Activated CD4-positive, CD25-positive, alpha-beta regulatory T cell (primary cell): ENCODE results near the gene GRM4.
A peak's percentile ranks its signal among the peaks of the same experiment; 100 is the strongest.

ENCODE experiments used
- DNase-seq, 4 experiments: peaks; one replicate each; lab custom pipeline; 2025; lab: John Stamatoyannopoulos, UW

The GRM4 gene

GRCh38 chr6:34142061-34142998, 3.6 kb downstream of the GRM4 start:
- DNase-seq: no peak

DNA sequence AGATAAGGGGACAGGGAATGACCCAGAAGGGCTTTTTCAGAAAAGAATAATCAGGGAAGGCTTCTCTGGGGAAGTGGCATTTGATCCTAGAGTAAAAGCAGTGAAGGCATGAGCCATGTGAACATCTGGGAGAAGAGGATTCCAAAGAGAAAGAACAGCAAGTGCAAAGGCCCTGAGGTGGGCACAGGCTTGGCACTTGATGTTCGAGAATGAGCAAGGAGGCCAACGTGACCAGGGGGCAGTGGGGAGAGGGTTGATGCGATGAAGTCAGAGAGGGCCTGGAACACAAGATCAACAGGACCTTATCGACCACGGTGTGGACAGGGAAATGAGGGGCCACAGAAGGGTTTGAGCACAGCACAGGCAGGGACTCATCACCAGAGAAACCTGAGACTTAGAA, 5.8 kb downstream of the GRM4 start:
- DNase-seq: no peak

GRCh38 chr6:34138914-34139510, 6.9 kb downstream of the GRM4 start:
- DNase-seq: no peak

GRCh38 chr6:34138191-34138590, 7.7 kb downstream of the GRM4 start:
- DNase-seq: no peak

DNA sequence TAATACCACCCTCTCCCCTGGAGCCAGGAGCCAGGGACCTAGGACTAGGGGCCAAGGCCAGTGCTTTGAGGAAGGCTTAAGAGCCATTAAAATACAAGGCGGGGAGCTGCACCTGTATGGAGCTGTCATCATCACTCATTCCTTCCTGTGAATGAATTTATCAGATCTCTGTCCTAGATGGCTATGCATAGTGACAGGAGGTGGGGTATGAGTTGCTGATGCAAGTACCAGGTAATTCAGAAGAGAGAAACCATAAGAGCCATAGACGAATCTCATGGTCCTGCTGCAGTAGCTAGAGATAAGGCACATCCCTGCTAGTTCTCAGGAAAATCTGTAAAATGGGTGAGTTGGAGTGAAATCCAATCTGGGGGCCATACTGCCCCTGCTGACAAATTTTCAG, 10.3 kb downstream of the GRM4 start:
- no peak for DNase-seq

DNA sequence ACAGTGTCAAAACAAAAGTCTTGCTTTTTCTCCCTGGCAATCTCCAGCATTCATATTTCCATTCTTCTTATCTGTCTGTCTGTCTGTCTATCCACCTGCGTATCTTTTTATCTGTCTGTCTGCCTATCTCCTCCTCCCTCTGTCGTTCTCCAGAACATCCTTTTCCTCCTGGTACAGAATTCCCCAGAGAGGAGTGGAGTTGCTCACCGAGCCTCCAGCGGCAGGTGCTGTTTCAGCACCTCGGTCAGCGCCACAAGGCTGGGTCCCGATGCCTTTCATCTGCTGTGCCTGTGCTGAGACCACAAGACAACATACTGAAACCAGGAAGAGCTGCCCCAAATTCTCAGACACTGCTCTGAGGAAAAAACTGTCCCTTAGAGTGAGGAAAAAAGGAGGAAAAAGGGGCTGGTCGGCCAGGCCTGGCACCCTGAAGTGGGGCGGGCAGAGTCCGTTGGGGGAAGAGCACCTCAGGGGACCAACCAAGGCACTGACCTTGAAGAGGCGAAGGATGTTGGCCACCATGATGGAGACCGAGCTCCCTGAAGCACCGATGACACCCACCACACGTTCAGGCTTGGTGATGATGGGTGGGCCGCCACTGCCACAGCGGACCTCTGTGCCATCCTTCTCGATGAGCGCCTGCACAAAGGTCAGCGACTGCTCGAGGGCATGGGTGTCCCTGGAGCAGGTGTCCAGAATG, 13.3 kb downstream of the GRM4 start:
- peak in 1 of 4 experiments; percentile 11 for DNase-seq

DNA sequence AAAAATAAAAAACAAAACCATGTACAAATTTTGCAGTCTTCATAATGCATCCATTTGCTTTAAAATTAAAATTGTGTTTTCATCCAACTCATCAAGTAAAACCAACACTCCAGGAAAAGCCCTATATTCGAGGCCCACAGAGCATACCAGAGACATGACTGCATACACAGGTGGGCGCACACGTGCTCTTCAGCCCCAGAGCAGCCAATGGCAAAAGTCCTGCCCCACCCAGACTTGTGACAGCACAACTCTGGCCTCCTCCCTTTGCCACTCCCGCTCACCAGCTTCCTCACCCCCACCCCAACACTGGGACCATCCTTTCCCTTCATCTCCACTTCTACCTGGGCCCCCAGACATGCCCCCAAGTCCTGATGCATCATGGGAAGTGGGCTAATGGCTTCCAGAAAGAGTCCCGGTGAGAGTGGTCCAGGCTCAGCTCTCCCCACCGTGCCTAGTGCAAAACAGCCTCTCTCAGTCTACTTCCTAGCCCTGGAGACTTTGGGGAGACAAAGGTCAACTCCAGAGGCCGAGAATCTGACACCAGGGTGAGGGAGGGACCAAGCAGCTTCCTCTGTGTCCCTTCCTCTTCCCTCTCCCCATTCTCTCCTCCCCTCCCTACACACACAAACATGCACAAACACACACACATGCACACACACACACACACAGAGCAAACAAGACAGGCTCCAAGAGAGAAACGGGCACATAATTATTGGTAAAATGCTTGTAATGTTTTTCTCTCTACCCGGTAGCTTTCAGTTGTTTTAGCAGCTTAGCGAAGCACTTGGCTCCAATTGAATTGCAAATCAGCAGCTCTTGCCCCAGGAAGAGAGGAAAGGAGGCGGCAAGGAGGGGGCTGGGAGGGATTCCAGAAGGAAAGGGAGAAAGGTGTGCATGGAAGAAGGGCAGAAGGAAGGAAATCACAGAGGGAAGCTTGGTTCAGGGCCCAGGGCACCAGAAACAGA, 14.3 kb downstream of the GRM4 start:
- DNase-seq: no peak

- no peak for DNase-seq
These were observed 15.0 kb downstream of the GRM4 start for GRCh38 chr6:34130862-34131261.

DNA sequence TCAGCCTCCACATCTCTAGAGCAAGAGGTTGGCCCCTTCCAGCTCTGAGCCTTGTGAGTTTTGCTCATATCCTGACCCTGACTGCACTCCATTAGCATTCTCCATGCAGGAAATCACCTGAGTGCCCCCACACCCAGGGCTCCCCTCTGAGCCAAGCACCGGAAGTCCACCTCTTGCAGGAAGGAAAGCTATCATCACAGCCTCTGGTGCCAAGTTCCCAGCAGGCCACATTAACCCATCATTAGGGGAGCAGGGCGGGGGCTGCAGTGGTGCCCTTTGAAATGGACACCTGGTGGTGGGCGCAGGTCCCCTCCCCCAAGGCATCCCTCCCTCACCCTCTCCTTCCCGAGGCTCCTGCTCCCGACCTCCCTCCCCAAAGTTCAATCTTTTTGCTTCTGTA, 16.1 kb downstream of the GRM4 start:
- DNase-seq: no peak

- no peak for DNase-seq
These were observed 17.8 kb downstream of the GRM4 start for GRCh38 chr6:34128045-34128444.

DNA sequence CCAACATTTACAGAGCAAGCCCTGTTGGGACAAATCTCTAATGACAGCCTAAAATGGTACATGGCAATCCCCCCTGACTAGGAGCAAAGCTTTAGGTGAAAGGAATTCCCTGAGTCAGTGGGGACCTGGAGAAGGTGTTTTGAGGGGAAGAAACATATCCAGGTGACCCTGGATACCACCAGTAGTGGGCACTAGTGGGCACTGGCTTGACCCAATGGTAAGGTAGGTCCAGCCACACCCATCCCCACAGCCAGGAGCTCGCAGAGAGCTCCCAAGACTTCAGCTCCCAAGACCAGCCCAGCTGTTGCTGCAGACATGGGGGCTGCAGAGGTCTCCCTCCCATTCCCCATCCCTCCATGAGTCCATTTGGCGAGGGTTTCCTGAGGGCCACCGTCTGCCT, 19.5 kb downstream of the GRM4 start:
- DNase-seq: no peak

DNA sequence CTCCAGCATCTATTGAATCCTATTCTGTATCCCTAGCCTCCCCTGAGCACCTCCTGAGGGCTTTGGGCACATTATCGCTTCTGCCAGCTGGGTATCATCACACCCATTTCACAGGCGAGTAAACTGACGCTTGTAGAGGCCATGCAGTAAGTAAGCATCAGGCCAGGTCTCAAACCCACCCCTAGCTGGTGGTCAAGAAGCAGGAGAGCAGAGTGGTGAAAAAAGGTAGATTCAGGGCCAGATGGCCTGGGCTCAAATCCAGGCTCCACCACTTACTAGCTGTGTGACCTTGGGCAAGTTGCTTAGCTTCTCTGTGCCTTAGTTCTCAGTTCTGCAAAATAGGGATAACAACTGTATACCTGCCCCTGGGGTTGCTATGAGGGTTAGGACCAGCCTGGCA, 19.9 kb downstream of the GRM4 start:
- no peak for DNase-seq

GRCh38 chr6:34120953-34121675, 24.8 kb downstream of the GRM4 start:
- no peak for DNase-seq

- DNase-seq: no peak
These were observed 30.0 kb downstream of the GRM4 start for GRCh38 chr6:34115915-34116314.

- no peak for DNase-seq
These were observed 30.5 kb downstream of the GRM4 start for GRCh38 chr6:34115403-34115795.

GRCh38 chr6:34114695-34115402, 31.0 kb downstream of the GRM4 start:
- DNase-seq: no peak

GRCh38 chr6:34113532-34113931, 32.4 kb downstream of the GRM4 start:
- DNase-seq: no peak

DNA sequence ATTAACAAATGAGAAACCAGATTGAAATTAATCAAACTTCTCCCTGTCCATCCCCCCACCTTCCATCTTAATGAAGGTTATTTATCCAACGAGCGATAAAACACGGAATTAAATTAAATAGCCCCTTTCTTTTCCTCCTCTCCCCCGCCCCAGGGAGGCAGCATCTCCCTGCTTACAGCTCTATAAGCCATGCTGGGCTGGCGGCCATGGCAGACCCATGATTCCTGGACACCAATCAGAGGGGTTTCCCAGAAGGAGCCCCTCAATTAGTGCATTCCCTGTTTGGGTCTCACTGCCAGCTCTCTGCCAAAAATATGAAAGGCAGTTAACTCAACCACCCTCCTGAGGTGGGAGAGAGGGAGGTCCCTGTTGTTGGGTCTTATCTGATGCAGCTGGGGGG, 33.8 kb downstream of the GRM4 start:
- no peak for DNase-seq

DNA sequence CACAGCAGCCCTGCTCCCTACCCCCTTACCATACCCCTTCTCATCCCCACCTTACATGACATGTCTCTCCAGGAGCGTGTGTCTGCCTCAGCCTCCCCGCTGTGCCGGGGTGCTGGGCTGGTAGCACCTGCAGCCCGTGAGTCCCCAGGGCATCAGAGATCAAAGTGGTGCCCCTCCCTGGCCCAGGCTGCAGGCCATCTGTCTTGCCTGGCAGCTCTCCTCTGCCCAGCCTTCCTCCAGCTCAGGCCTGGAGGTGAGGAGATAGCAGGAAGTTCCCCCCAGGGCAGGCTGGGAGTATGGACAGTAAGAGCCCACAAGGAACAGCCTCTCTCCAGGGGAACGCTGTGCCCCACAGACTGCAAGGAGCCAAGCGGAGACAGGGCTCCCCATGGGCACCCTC, 35.3 kb downstream of the GRM4 start:
- DNase-seq: no peak

DNA sequence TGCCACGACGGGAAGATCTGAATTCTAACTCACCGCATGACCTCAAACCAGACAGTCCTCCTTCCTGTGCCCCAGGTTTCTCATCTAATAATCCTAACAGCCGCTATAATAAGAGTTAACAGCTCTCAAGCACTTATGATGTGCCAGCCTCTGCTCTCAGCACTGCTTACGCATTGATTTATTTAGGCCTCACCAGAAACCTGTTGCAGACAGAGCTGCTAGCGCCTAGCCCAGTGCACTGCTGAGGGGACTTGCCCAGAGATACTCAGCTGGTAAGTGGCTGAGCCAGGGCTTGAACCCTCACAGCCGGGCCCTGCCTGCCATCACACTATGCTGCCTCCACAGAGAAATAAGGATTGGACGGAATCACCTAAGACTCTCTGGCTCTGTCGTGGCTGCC, 37.7 kb downstream of the GRM4 start:
- DNase-seq: no peak
